Pancreas (tissue), 10 donors: ENCODE results near the gene TTF1. TPM values are rescaled to one million over a fixed set of nuclear protein-coding genes. Genes with fewer than 3 reads are reported as not detected.
"Not testable (repeated sequence)": the region's sequence is repeated elsewhere in the genome, so short reads cannot be mapped to it uniquely, and the experiment has no call there.

Source experiments
- ATAC-seq, 4 donors: fragments of 200-7000 bp; cut with Tn5 transposase; one replicate each; pipeline versions ENCODE4 v1.8.0 to v1.9.1; 2020; ENCODE audit warnings: mild to moderate bottlenecking in 4 of 4, moderate library complexity in 4 of 4
- DNase-seq, 6 donors: peaks; one replicate each; pipeline ENCODE4 v3.0.0-alpha.2; 2020
- FAIRE-seq: peaks from 2 replicates; lab custom pipeline; 2012; peaks lifted over from hg19 to GRCh38; lab: Jason Lieb, UNC
- H3K27ac ChIP-seq, 4 donors: fragments of 200-600 bp; sonication (generic); 1 replicate in 3 of 4; 2 replicates in 1 of 4; pipeline versions ENCODE4 v1.5.0 to v1.8.0; 2020
- H3K27me3 ChIP-seq, 4 donors: fragments of 200-600 bp; one replicate each; pipeline ENCODE4 v1.8.0; 2021
- H3K36me3 ChIP-seq, 3 donors: fragments of 200-600 bp; sonication (generic) in 1 of 3; one replicate each; pipeline versions ENCODE4 v1.5.0 to v1.8.0; 2020 to 2021
- H3K4me1 ChIP-seq, 3 donors: fragments of 200-600 bp; one replicate each; pipeline ENCODE4 v1.8.0; 2021
- H3K4me3 ChIP-seq, 4 donors: fragments of 200-600 bp; sonication (generic) in 2 of 4; one replicate each; pipeline versions ENCODE4 v1.5.0 to v1.8.0; 2020 to 2021
- H3K9me3 ChIP-seq, 4 donors: fragments of 200-600 bp; one replicate each; pipeline ENCODE4 v1.8.0; 2021
- CTCF ChIP-seq, 4 donors: fragments of 200-600 bp; sonication (generic) in 3 of 4; IDR thresholded peaks; one replicate each; pipeline versions ENCODE4 v1.5.0 to v1.8.0; 2021; ENCODE audit warnings: antibody characterized with exemption in 4 of 4
- WGBS, 2 donors: extraction: QIAGEN DNeasy Blood & Tissue Kit; methylation state at CpG; one replicate each; pipeline ENCODE4 v1.1.7; 2013; 5-methylcytosine and 5-hydroxymethylcytosine counted together
- intact Hi-C, 3 donors: fragments of 100-400 bp; cut with DNase I; formaldehyde crosslinking; loops; one replicate each; pipeline versions ENCODE4 v1.11.1 to v1.14.2; 2022
- polyA plus RNA-seq, 2 donors: library from polyadenylated mRNA; stranded (reverse); fragments of 200-250 nt; gene quantifications; one replicate each; pipeline ENCODE4 v1.2.3, GENCODE V29; 2013
- total RNA-seq, 6 donors: library from RNA; stranded (reverse); fragmentation: NEBNext Ultra II Directional in 4 of 6; extraction: Animal tissue kit (Norgen Biotek cat#: 25700) in 4 of 6; gene quantifications; one replicate each; pipeline versions ENCODE4 v1.2.1 to v1.2.4, GENCODE V29; 2021 to 2023
- donor health status: healthy with polysubstance abuse.
- donor health status: DM: no; HTN: no; CAD: no; lungs with moderate emphysema.
- donor health status: DM: no; HTN: no; CAD: no.
- donor health status: control.
- donor health status: control.
- donor health status: Bipolar disorder and iron deficiency.
- donor health status: DM: yes; HTN: yes; CAD: no.
- donor health status: DM: no; HTN: no; CAD: no.
- donor health status: DM: no; HTN: no; CAD: no.
- donor health status: DM: yes; HTN: yes; CAD: no.

Gene TTF1
- total and polyA plus RNA-seq, 8 donors = 4.5 to 14.0 (median 6.7) TPM

GRCh38 chr9:132387133-132387532, 19.5 kb downstream of the TTF1 start:
- H3K27me3 ChIP-seq = no peaks in the 10 kb centered on the region
- no peak for TF ChIP-seq CTCF (IDR thresholded peaks at IDR 0.05)
- H3K9me3 ChIP-seq = no peaks in the 10 kb centered on the region
- peaks cover 0 to 3% (median 0%) of the 10 kb centered on the region in 3 donors for H3K4me1 ChIP-seq
- DNase-seq (no peak), ATAC-seq (no peak), FAIRE-seq (no peak)
- no peak overlapping the region for H3K4me3 ChIP-seq
- no peak overlapping the region for H3K27ac ChIP-seq
- intact Hi-C loops = no loop called here
- 95 to 99% methylated on average over 7 of the region's 7 CpGs for WGBS, 2 donors
- peaks cover 2 to 63% (median 21%) of the 10 kb centered on the region in 3 donors for H3K36me3 ChIP-seq

GRCh38 chr9:132384376-132384775, 22.3 kb downstream of the TTF1 start:
- no peak for TF ChIP-seq CTCF (IDR thresholded peaks at IDR 0.05)
- H3K36me3 ChIP-seq = peaks cover 2 to 37% (median 12%) of the 10 kb centered on the region in 3 donors
- no peaks in the 10 kb centered on the region for H3K9me3 ChIP-seq
- intact Hi-C loops = no loop called here
- ATAC-seq (no peak), FAIRE-seq (no peak), DNase-seq (no peak)
- H3K4me3 ChIP-seq = no peak overlapping the region
- no peak overlapping the region for H3K27ac ChIP-seq
- WGBS, 2 donors = 94 to 95% methylated on average over 8 of the region's 8 CpGs
- peaks cover 3 to 7% (median 5%) of the 10 kb centered on the region in 3 donors for H3K4me1 ChIP-seq
- H3K27me3 ChIP-seq = no peaks in the 10 kb centered on the region

GRCh38 chr9:132383462-132383883, 23.2 kb downstream of the TTF1 start:
- H3K4me3 ChIP-seq = no peak overlapping the region
- no peaks in the 10 kb centered on the region for H3K27me3 ChIP-seq
- peaks cover 2 to 39% (median 12%) of the 10 kb centered on the region in 3 donors for H3K36me3 ChIP-seq
- ATAC-seq (no peak), DNase-seq (no peak), FAIRE-seq (no peak)
- intact Hi-C loops = no loop called here
- H3K27ac ChIP-seq = no peak overlapping the region
- TF ChIP-seq CTCF (IDR thresholded peaks at IDR 0.05) = no peak
- no peaks in the 10 kb centered on the region for H3K9me3 ChIP-seq
- 93 to 94% methylated on average over 10 of the region's 10 CpGs for WGBS, 2 donors
- H3K4me1 ChIP-seq = peaks cover 3 to 7% (median 5%) of the 10 kb centered on the region in 3 donors

- Histone ChIP-seq H3K27ac (peak overlapping the region; percentile 16 to 45 (median 26)), H3K4me3 (no peak overlapping the region), H3K4me1 (peaks cover 3 to 7% (median 5%) of the 10 kb centered on the region in 3 donors), H3K9me3 (no peaks in the 10 kb centered on the region), H3K27me3 (no peaks in the 10 kb centered on the region), H3K36me3 (peaks cover 2 to 31% (median 5%) of the 10 kb centered on the region in 3 donors)
- intact Hi-C loops = no loop called here
- 75 to 76% methylated on average over 9 of the region's 9 CpGs for WGBS, 2 donors
- DNase-seq (peak in 2 of 6 donors; percentile 27 to 45), FAIRE-seq (no peak), ATAC-seq (peak; percentile 79 to 95 (median 83))
- no peak for TF ChIP-seq CTCF (IDR thresholded peaks at IDR 0.05)
Measured at GRCh38 chr9:132381966-132382541, 24.6 kb downstream of the TTF1 start.

GRCh38 chr9:132378416-132378815, 28.2 kb downstream of the TTF1 start:
- FAIRE-seq, H3K4me3 ChIP-seq, H3K27ac ChIP-seq, DNase-seq, H3K27me3 ChIP-seq, intact Hi-C loops, ATAC-seq, H3K9me3 ChIP-seq, H3K4me1 ChIP-seq: not testable (repeated sequence)
- peaks cover 0 to 14% (median 0%) of the 10 kb centered on the region in 3 donors for H3K36me3 ChIP-seq
- WGBS, 2 donors = 90 to 92% methylated on average over 3 of the region's 3 CpGs

GRCh38 chr9:132377769-132378168, 28.9 kb downstream of the TTF1 start:
- intact Hi-C loops, FAIRE-seq: not testable (repeated sequence)
- H3K36me3 ChIP-seq = peaks cover 0 to 14% (median 0%) of the 10 kb centered on the region in 3 donors

More at GRCh38 chr9:132377769-132378168, 28.9 kb downstream of the TTF1 start:
- 95 to 98% methylated on average over 2 of the region's 2 CpGs for WGBS, 2 donors
- not testable (repeated sequence) for H3K27ac ChIP-seq, H3K27me3 ChIP-seq, H3K9me3 ChIP-seq, DNase-seq, ATAC-seq, H3K4me3 ChIP-seq, H3K4me1 ChIP-seq
